ENCODE data around the gene SCTR.

SCTR gene

DNA sequence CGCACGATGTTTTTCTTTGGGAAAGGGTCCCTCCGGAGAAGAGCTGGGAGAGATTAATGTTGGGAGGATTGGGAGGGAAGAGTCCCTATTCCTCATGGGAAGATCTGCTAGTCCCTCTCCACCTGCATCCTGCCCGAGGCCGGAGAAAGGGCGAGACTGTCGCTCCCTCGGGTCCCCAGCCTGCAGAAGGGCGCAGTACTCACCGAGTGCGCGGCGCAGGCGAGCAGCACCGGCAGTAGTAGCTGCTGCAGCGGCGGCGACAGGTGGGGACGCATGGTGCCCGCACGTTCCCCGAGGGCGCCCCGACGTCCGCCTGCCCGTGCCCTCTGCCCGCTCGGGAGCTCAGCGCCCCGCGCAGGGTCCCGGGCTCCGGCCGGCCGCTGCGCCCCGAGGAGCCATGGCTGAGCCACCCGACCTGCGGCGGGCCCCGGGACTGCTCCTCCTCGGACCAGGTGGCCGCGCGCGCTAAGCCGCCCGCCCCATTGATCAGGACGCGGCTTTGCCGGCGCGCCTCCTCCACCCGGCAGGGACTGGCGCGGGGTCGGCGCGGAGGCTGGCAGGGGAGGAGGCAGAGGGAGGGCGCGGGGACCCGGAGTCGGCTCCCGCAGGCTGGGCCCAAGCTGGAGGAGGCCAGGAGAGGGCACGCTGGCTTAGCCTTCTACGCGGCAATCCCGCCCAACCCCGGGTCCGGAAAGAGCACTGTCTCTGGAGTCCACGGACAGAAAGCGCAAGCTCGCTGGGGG lies at the start of gene SCTR:
TSS of gene SCTR (minus strand) at position 532 of the 743 bp plus-strand sequence. CDS start at position 275, 257 bp downstream.
- no peak for DNase-seq

DNA sequence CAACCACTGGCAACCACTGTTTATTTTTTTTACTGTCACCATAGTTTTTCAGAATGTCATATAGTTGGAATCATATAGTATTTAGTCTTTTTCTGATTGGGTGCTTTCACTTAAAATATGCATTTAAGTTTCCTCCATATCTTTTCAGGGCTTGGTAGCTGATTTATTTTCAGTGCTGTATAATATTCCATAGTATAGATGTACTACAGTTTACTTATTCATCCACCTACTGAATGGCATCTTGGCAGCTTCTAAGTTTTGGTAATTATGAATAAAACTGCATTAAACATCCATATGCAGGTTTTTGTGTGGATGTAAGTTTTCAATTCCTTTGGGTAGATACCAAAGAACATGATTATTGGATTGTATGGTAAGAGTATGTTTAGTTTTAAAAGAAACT lies 43.0 kb upstream of the SCTR start:
- DNase-seq: no peak

DNA sequence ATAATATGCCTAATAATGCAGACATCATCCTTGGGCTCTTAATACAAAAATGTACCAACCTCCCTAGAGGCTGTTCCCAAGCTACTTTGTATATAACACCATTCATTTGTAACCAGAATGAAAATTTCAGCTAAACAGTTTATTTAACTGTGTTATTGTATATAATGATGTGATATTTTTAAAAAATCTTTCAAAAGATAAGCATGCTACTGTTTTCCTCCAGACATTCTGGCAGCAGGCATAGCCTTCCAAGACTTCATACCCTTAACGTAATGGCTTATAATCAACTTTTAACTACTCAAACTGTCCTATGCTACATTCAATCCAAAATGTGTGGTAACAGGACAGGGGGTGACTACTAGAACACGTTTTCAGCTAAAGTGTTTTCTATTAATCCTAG lies 41.2 kb upstream of the SCTR start:
- no peak for DNase-seq

DNA sequence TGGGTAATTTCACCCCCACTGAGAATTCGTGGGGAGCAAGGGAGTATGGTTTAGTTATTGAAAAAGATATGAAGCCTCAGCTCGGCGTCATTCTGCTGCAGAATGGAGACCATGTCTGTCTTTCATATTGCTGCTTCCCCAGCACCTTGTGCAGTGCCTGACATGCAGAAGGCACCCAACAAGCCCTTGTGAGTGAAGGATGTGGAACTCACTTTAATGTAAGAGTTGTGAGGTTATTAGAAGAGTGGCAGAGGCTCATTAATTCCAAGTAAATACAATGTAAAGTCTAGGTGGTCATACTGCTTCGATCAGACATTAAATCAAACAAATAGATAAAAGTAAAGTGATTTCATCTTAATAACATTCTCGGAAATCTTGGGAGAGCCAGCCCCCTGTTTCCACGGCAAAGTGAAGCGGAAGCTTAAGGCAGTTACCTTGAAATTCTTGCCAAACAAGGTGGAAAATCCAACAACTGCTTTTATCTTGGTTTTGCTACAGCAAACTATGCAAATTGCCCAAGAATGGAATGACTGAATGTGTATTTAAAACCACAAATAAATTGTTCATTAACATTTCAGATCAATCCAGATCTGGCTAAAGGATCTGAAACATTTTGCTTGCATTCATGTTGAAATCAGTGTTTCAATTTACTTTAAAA lies 29.5 kb upstream of the SCTR start:
- no peak for DNase-seq

DNA sequence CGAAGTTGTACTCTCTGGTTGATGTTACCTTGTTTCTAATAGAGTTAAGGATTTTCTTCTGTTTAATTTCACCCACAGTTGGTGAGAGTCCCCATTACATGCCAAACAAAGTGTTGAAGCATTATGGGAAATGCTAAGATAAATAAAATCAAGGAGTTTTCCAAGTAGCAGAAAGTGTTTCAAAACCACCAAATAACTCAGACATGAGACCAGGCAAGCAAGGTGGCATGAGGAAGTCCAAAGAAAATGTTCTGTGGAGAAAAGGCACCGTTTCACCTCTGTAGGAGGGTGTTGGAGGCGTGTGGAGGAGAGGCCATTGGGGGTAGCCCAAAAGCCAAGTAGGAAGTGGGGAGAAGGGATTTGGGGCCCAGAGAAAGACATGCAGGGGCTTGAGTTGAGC lies 28.6 kb upstream of the SCTR start:
- no peak for DNase-seq

DNA sequence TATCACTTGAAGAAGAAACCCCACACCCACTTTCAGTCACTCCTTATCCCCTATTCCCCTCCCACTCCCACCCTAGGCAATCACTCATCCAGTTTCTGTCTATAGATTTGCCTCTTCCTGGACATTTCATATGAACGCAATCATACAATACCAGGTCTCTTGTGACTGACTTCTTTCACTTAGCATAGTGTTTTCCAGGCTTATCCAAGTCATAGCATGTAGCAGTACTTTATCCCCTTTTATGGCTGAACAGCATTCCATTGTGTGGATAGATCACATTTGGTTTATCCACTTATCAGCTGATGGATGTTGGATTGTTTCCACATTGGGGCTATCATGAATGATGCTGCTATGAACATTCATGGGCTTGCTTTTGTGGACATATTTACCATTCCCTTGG lies 26.6 kb upstream of the SCTR start:
- no peak for DNase-seq

DNA sequence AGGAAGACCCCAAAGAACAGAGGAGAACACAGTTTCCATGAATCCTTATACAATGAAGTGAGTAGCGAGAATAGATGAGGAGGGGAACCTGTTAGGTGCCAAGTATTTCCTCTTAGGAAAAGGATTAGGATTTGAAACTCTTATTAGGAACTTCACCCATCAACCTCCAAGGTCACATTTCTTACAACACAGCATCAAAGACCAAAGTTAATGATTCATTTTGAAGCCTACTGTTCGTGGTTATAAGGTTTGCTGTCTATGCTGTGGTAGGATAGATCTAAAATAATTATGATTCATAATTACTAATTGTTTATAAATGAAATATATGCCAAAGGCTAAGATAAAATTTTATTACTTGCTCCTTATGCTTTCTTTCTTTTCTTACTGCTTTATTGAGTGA lies 26.1 kb upstream of the SCTR start:
- no peak for DNase-seq

DNA sequence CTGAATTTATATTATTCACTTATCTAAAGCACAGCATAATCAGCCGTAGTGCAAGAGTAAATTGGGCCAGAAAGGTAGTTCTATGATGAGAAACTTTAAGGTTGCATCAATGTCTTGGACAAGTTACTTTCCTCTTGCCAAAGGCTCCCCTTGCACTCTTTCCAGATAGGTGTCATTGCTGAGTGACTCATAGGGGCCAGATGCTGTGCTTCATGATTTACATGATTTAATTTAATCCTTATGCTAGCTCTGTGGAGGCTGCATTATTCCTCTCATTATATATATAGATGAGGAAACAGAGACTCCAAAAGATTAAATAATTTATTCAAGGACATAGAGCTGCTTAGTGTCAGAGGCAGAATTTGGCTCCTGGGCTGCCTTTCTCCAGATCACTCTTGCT lies 25.0 kb upstream of the SCTR start:
- no peak for DNase-seq

DNA sequence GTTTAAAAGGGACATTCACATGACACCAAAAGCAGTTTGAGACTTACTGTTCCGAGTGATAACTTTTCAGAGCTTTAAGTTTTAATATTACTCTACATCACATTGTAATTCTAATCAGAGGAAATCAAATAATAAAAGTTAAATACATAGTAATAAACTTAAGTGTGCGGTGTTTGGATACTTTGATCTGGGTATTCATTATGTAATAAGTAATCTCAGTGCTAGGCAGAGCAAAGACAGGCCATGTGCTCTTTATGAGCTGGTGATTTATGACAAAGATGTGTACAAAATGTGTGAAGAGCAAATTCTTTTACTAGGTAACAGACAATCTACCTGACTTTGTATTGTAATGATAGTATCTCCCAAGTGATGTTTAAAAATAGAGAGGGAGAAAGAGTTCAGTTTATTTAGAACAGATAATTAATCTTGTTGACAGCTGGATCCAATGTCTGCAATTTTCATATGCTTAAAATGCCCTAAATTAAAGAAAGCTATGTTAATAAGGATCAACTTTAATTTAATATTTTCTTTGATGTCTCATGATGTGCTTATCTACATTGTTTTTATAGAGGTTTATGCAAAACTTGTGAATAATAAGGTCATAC lies 24.3 kb upstream of the SCTR start:
- no peak for DNase-seq

DNA sequence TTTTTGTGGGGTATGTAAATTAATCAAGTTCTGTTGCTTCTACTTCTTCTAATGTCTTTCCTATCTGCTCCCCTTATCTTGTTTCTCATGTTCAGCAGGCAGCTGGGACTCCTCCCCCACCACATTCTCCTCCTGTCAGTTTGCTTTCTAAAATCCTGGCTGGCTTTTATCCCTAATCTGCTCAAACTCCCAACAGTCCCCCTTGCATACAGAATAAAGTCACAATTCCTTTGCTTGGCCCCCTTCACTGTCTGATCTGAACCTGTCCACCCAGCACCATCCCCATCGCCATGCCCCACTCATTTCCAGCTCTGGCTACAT lies 22.1 kb upstream of the SCTR start:
- DNase-seq: no peak

DNA sequence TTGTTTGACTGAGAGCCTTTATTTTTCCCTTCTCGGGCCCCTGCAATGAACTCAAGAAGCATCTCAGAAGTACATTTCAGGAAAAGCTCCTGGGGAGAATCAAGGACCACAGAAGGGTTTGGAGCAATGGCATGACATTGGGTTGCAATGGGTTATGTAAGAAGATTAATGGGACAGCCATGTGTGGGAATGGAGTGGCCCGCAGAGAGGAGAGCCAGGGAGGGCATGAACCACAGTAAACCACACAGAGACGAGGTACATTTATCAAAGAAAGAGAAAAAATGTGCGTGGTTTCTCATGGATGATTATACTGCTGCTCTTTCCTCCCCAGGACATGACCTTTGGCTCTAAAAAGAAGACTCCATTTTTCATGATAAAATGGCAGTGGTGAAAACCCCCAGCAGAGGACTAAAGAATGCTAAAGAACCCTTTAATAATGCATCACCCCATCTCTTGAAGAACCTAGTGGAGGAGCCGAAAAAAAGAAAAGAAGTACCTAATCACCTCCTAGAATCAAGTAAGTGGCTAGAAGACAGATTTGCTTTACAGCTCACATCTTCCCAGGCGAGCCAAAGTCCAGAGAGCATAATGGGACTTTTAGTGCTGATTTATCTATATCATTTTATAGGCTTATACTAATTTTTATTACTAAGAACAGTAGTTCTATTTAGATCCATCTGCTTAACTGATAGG lies 21.6 kb upstream of the SCTR start:
- DNase-seq: no peak

DNA sequence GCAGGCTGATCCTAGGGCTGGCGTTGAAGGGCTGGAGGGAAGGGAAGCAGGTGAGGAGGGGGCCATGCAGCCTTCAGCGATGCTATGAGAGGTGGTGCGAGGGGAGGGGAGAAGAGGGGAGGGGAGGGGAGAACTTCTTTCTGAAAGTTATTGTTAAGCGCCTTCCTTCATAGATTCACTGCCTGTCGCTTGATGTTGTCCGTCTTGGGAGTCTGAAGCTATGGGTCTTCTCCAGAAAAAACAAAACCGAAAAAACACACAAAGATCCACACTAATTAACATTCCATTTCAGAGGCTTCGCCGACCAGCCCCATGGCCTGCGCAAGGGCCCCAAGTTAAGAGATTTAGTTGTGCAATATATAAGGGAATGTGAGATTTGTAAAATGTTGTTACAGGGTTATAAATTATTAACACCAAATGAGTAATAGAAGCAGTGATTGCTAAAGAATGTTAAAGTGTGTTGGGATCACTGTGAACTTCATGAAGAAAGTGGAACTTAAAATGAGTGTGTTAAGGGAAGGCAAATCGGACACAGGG lies 20.7 kb upstream of the SCTR start:
- no peak for DNase-seq

DNA sequence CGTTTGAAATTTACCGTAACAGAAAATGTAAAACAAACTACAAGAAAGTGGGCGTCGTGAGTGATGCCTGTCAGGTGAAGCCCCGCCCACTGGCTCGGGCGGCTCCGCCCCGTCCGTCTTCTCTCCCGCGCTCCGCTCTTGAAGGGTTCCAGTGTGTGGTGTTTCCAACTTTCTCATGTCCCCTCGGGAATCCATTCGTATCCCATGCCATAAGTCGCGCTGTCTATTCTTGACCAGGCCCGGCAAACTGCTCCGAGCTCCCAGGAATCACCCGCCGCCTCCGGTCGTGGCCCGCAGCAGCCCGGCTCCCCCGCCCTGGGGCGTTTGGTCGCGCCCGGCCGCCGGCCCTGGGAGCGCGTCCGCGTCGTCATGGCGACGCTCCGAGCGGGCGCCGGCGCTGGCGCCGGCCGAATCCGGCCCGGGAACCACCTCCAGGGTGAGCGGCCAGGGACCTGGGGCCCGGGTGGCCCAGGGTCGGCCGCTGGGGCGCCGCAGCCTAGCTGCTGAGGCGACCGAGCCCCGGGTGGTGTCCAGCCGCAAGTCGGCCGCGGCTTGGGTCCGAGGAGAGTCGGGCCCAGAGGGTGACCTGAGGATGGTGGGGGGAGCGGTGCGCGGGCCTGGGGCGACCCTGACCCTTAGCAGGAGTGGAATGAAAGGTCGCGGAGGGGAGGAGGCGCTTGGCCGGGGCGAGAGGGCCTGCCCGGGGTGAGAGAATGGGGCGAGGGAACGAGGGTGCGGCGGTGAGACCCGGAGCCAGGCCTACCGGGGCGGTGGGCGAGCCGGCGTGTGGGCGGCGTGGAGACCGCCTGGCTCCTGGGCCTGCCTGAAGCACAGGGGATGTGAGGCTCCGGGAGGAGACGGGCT lies 20.0 kb upstream of the SCTR start, which contains the start of gene CFAP221:
TSS of gene CFAP221 (plus strand) at position 375 of the 864 bp plus-strand sequence. CDS start 1,683 bp downstream, outside the sequence.
- DNase-seq: peak in 2 of 4 experiments; percentile 5 to 6

DNA sequence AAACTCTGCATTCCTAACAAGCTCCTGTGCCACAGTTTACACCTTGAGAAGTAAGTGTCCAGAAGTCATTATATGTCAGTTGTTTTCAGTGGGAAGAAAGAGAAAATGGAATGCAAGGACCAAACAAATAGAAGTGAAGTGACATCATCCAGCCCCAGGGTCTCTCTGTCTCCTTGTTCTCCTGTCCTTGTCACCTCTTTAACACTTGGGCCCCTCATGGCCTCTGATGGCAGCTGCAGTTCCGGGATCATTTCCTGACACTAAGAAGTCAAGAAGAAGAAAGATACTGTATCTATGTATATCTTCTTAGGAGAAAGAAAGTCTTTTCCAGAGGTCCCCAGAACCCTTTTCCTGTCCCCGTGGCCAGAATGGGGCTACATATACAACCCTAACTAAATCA lies 17.2 kb upstream of the SCTR start:
- no peak for DNase-seq

DNA sequence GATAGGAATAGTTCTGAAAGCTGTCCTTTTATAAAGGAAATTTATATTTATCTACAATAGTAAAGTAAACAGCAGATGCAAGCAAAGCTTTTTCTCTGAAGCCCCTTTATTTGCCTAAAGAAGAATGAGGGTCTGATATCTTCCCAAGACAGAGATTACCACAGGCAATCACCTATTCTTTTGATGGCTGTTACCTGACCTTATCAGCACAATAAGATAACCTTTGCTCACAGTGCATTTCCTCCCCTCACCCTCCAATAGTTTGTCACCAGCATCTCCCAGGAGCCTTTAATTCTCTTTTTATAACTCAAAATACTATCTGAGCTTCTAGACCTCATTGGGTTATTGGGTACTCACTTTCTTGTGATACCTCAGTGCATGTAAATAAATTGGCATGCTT lies 13.5 kb upstream of the SCTR start:
- no peak for DNase-seq

DNA sequence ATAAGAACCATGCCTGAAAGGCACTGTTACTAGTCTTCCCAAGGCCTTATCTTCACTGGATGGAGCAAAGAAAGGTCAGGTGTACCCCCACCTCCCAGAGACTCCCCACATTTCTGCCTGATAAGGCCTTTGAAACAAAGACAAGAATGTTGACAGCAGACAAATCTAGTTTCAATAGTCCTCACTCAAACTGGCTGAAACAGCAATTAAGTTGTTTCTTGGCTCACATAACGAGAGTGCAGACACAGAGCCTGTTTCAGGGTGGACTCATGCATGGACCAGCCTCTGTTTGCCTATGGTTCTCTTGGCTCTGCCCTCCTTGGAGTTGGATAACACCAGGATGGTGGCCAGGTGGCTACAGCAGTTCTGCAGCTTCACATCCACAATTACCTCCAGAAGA lies 12.4 kb upstream of the SCTR start:
- no peak for DNase-seq

DNA sequence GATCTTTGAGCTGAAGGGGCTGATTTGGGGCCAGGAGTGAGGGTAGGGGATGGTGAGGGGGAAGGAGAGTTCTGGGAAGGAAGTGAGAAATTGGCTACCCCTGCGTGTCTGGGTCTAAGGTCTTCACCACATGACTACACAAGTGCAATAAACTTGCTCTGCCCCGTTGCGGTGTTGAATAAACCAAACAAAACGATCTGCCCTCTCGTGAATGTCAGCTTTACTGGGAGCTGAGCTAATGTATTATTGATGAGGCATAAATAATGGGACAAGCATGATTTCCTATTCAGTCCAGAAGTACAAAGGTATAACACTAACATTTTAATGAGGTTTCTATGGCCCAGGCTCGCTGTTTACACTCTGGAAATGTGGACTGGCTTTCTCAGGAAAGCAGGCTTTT lies 11.9 kb upstream of the SCTR start:
- no peak for DNase-seq

DNA sequence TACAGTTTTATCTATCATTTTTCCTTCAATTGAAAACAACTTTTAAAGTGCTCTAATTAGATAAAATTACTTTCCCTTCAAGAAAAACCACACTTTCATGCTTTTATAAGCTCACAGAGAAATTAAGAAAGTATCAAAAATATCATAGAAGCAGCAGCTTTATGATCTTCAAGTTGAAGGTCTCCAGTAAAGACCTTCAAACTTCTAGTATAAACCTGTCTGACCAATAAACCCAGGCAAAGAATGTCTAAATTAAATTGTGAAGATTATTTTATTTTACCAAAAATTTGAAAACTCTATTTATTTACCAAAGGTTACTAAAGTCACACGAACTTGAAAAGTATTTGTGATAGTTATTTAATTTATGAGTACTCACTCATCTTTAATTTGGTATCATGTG lies 9.3 kb upstream of the SCTR start:
- no peak for DNase-seq

DNA sequence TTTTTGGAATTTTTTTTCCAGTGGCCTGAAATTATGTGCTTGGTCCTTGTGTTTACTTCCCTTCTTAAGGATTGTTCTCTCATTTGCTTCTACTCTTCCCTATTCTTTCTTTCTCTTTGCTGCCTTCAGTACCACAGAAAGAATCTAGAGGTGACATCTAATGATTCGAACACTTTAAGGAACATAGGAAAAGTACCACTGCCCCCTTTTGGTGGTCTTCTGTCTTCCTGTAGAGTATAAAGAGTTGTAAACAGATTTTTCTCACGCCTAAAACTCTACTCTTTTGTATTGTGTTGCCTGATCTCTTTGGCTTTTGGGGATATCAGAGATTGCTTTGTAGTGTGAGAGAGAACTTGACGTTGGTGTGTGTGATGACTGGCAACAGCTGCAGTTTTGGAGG lies 7.0 kb upstream of the SCTR start:
- DNase-seq: no peak

DNA sequence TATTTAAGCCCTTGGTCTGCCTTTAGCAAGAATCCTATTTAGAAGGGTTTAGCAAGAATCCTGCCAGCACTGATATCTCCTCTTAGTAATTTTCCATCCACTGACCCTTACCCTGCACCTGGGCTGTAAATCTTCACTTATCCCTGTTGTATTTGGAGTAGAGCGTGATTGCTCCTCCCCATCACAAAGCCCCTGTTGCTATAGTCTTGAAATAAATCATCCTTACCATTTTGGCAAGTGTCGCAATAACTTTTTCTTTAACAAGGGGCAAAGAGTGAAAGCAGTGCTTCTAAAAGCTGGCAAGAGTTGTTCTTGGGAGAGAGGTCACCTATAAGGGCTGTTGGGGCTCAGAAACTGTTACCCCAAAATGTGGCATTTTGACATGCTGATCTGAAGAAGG lies 3.7 kb upstream of the SCTR start:
- DNase-seq: no peak

DNA sequence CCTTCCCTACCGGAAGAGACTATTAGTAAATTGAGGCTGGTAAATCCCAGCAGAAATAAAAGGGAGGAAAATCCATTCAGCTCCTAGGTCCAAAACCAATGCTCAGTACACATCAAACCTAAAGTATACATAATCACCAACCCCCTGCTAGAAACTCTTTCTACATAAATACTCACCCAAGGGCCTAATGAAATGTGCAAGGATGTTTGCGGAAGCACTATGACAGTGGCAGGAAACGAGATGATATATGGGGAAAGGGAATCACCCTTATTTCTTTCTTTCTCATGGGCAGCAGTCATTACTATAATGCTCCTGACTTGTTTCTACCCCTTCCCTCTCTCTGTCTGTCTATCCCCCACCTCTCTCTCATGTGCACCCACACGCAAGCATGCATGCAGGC lies 1.3 kb upstream of the SCTR start:
- DNase-seq: no peak

DNA sequence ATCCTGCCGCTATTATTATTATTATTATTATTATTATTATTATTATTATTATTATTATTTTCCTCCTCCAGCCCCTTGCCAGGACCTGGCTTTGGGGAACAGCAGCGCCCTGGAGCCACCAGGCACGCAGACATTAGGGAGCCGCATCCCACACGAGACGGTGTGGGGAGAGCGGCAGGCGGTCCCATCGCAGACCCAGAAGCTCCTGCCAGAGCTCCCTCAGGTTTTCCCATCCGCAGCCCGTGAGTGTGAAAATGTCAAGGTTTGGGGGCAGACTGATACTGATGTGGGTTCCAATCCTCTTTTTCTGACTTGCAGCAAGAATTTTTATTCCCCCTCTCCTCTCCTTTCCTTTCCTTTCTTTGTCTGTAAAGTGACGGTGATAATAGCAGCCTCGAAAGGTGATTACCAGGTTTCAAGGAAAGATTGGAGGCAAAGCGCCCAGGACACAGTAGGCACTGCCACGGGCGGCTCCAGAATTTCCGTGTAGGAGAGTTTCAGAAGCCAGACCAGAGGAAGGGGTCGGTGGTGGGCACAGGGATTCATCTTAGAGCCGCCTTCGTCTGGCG lies 816 bp downstream of the SCTR start:
- no peak for DNase-seq

Measured in activated naive CD4-positive, alpha-beta T cell (primary cell).